HG03039 (cell line): Measurements from ENCODE around the gene MUC4.
"Not testable (repeated sequence)": the region's sequence is repeated elsewhere in the genome, so short reads cannot be mapped to it uniquely, and the experiment has no call there.

Source experiments
- ATAC-seq: cut with Tn5 transposase; IDR thresholded peaks from one replicate; pipeline ENCODE4 v1.9.1; 2021; ENCODE audit warnings: mild to moderate bottlenecking, moderate library complexity; ENCODE audit not compliant: unreplicated experiment

MUC4 gene

GRCh38 chr3:195763076-195763830, 48.5 kb downstream of the MUC4 start:
- no peak for ATAC-seq

- ATAC-seq, result no peak
Observed at GRCh38 chr3:195762611-195763010, 49.1 kb downstream of the MUC4 start.

DNA sequence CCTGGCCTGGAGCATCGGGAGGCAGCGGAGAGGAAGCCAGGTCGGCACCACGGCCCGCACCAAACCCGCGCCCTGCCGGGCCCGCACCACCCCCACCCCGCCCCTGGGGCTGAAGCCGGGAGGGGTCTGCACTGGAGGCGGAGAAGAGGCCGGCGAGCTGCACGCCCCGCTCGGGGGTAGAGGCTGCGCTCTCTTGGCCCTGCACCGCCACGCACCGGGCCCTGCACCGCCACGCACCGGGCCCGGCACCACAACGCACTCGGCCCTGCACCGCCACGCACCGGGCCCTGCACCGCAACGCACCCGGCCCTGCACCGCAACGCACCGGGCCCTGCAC, 49.5 kb downstream of the MUC4 start:
- ATAC-seq, result no peak

DNA sequence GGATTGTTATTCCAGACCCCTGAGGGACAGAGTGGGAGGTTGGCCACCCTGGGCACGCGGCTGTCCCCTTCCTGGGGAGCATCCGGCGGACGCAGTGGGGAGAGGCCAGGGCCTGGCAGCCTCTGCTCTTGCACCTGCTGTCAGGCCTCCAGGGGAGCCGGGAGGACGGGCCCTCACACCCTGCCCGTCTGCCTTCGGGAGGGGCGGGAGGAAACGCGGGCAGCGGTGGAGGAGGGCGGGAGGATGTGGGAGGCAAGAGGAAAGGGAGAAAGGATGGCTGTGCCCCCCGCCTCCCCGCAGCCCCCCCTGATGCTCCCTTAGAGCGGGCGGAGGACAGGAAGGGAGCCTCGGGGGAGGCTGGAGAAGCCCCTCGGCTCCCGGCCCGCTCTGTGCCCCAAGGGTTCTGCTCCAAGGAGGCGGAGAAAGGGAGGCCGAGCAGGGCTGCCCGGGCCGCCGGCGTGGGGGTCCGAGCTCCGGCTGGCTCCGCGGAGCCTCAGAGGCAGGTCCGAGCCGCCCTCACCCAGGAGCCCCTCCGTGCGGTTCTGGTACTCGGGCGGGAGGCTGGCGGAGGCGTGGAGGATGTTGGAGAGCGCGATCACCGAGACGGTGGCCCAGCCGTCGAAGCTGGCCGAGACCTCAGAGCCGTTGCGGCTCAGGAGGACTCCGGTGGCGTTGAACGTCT, 50.0 kb downstream of the MUC4 start:
- no peak for ATAC-seq

DNA sequence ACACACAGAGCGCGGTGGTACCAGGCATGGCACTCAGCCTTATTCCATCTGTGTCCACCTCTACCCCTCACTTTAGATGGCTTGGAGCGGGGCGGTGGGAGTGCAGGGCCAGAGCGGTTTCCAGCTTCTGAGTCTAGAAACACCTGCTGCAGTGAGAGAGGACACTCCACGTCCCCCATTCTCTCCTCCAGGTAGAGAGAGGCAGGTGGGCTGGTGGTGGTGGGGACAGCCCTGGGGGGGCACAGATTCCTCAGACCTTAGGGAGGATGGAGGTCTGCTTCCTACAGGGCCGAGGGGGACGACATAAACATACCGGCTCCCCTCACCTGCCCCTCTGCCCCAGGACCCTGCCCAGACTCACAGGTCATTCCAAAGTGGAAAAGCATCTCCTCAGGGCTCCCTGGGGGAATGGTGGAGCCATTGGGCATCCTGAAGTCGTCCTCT, 50.6 kb downstream of the MUC4 start:
- no peak for ATAC-seq

- ATAC-seq, result no peak
Observed at GRCh38 chr3:195760345-195761122, 51.2 kb downstream of the MUC4 start.

DNA sequence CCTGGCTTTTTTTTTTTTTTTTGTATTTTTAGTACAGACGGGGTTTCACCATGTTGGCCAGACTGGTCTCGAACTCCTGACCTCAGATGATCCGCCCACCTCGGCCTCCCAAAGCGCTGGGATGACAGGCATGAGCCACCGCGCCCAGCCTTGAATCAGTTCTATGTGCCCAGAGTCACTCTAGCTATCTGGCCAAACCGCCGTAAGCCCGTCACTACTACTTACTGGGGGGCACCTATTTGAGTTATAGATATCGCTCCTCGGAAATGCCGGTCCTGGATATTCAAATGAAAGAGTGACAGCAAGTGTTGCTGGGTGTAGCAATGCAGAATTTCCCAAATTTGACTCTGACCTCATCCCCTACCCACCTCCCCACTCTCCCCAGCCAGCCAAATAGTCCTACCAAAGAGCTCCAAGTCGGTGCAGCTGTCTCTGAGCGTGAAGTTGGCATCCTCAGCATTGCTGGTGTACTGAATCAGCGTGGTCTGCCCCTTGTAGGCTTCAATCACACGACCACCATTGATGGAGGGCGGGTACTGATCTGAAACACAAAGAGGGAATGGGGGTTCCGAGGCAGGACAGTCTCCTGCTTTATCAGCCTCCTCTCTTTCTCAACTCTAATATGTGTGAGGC, 52.9 kb downstream of the MUC4 start:
- ATAC-seq, result no peak

DNA sequence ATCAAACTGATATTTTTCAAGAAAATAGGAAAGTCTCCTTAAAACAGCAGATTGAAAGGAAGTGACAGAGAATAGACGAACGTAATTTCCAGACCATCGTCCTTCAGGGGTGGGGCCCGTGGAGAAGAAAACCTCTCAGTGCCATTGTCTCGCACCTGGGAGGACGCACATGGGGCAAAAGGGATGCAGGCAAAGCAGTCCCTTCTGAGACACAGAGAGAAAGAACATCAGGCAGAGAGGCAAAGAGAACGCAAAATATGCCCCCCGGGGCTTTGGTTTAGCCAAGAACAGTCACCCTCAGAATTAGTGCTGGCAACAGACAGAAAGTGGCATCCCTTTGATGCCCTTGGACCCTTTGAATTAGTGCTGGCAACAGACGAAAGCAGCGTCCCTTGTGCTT, 53.9 kb downstream of the MUC4 start:
- ATAC-seq, result no peak

- ATAC-seq, result no peak
Observed at GRCh38 chr3:195757438-195757770, 54.3 kb downstream of the MUC4 start.

GRCh38 chr3:195755791-195756676, 55.7 kb downstream of the MUC4 start:
- no peak for ATAC-seq

DNA sequence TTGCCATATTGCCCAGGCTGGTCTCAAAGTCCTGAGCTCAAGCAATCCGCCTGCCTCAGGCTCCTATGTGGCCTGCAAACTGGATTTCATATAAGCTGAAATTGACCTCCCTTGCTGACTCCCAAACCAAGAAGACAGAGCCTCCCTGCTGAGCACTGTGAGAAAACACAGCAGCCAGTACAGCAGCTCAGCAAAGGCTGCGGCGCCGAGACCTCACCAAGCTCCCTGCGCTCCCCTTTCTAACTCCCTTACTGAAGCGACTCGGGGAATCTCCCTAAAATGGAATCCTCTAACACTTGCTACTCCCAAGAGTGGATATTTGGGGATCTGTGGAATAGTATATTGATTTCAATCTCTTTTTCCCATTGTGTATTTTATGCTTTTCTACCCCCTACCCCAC, 56.3 kb downstream of the MUC4 start:
- ATAC-seq, result no peak

DNA sequence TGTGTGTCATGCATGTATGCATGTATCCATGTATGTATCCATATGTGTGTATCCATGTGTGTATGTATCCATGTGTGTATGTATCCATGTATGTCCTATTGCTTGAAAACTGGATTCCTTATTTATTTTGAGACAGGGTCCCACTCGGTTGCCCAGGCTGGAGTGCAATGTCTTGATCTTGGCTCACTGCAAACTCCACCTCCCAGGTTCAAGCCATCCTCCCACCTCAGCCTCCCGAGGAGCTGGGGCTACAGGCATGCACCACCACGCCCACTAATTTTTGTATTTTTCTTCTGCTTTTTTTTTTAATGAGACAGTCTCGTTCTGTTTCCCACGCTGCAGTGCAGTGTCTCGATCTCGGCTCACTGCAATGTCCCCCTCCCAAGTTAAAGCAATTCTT, 56.8 kb downstream of the MUC4 start:
- no peak for ATAC-seq

GRCh38 chr3:195754141-195754540, 57.6 kb downstream of the MUC4 start:
- ATAC-seq, result no peak

GRCh38 chr3:195753581-195753980, 58.1 kb downstream of the MUC4 start:
- ATAC-seq, result no peak

DNA sequence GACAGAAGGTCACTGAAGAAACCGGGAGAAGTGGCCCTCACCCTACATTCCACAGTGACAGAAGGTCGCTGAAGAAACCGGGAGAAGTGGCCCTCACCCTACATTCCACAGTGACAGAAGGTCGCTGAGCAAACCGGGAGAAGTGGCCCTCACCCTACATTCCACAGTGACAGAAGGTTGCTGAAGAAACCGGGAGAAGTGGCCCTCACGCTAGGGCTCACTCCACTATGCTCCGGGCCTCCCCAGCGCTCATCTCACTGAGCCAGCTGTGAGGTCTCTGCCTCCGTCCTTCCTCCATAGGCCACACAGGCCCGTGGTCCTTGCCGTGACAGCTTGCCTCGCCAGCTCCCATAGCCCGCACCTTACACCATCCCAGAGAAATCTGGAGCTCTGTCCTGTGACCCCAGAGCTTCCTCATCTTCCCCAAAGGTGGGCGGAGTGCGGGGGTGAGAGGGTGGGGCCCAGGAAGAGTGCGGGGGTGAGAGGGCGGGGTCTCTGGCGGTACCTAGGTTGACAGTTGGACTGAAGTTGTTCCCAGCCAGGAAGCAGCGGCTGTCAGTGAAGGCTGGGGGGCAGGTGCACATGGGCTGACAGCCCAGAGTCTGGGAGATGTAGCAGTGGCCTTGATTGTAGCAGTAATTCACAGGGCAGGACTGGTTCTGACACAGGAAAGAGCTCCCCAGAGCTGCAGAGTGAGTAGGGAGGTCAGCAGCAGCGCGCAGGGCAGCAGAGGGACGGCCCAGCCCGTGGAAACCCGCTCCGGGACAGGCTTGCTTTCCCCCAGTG, 59.0 kb downstream of the MUC4 start:
- ATAC-seq, result no peak

DNA sequence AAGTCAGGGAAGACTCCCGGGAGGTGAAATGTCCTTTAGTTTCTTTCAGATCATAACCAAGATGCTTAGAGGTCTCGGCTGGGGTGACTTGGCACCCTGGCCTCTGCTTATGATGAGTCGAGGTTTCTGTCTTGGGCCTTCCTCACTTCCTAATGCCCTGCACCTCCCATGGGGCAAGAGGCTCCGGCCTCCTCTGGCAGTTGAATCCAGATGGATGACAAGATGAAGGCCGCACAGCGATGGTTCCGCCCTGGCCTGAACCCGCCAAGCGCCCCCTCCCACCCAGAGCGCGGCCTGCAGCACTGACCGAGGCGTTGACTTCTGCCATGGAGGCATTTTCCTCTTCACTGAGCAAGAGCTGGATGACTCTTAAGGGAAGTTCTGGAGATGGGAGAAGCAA, 59.7 kb downstream of the MUC4 start:
- ATAC-seq, result no peak

- ATAC-seq, result no peak
Observed at GRCh38 chr3:195751560-195751959, 60.2 kb downstream of the MUC4 start.

DNA sequence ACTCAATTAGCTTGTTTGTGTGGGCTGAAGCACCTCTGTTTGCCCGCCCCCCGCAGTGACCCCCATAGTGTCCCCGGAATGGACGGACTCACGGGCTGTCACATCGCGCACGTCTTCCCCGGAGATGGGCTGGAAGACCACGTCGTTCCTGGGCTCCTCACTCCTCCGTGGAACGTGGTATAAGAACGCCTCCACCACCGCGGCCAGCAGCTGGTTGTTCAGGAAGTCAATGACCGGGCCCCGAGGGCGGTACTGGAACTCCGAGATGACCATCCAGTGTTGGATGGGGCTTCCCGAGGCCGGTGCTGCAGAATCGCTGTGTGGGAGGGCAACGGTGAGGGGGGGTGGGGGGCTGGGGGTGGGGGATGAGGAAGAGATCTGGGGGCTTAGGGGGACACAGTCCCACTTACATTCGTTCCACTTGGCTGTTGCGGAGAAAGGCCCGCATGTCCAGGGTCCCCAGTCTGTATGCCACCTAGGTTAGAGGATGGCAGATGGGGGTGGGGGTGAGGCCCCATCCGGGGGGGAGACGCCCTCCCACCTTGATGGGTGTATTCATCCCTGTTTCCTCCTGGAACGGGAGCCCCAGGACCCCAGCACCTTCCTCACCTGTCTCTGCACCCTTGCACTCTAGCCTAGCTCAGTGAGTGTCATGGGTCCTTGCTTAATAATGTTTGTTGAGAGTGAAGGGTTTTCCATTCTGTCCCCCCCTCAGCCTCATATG, 60.8 kb downstream of the MUC4 start:
- no peak for ATAC-seq

DNA sequence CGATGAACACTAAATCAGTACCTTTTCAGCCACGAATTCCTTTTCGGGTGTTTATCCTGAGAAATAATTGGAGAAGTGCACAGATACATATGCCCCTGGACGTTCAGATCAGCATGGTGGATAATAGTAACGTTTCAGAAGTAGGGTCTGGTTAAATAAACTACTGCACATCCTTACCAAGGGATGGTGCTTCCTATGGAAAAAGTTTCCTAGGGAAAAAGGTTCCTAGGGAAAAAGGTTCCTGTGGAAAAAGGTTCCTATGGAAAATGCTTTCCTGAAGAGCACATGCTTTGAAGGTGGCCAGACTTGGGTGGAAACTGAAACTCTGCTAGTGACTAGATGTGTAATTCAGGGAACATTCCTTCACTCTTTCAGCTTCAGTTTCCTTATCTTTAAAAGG, 62.6 kb downstream of the MUC4 start:
- ATAC-seq, result not testable (repeated sequence)
